DND-41 (cell line): ENCODE data around the gene FAM168A.

ENCODE experiments used
- ATAC-seq: fragments of 200-7000 bp; cut with Tn5 transposase; 3 replicates; pipeline ENCODE4 v1.9.1; 2021; ENCODE audit warnings: low read depth; ENCODE audit not compliant: insufficient read depth
- DNase-seq: peaks from one replicate; pipeline ENCODE4 v3.0.0-alpha.2; 2020
- H2AFZ ChIP-seq: 2 replicates; pipeline ENCODE4 v1.6.0; 2012; ENCODE audit warnings: low read depth, low read length
- H3K27ac ChIP-seq: 2 replicates; pipeline ENCODE4 v1.5.1; 2012; ENCODE audit warnings: low read length, inconsistent platforms
- H3K27me3 ChIP-seq: fragments of 200-600 bp; sonication (generic); 2 replicates; pipeline ENCODE4 v1.6.0; 2012; ENCODE audit warnings: low read length, mild to moderate bottlenecking, inconsistent platforms; ENCODE audit not compliant: insufficient read depth, poor library complexity
- H3K36me3 ChIP-seq: 2 replicates; pipeline ENCODE4 v1.5.1; 2012; ENCODE audit warnings: low read length, inconsistent platforms; ENCODE audit not compliant: insufficient read depth
- H3K4me1 ChIP-seq: 2 replicates; pipeline ENCODE4 v1.5.1; 2012; ENCODE audit warnings: mild to moderate bottlenecking, low read length; ENCODE audit not compliant: insufficient read depth
- H3K4me2 ChIP-seq: 2 replicates; pipeline ENCODE4 v1.6.0; 2012; ENCODE audit warnings: mild to moderate bottlenecking, moderate library complexity, low read length, inconsistent platforms; ENCODE audit not compliant: insufficient read depth
- H3K4me3 ChIP-seq, 2 experiments: fragments of 200-600 bp in 1 of 2; shearing (Covaris generic) in 1 of 2; 2 replicates each; pipeline ENCODE4 v1.5.1; 2012 to 2016; ENCODE audit warnings: inconsistent platforms in 2 of 2, low read length in 2 of 2, mild to moderate bottlenecking in 2 of 2, low read depth in 1 of 2, moderate library complexity in 1 of 2
- H3K79me2 ChIP-seq: 2 replicates; pipeline ENCODE4 v1.6.0; 2012; ENCODE audit warnings: low read length, inconsistent platforms; ENCODE audit not compliant: insufficient read depth
- H3K9ac ChIP-seq: 2 replicates; pipeline ENCODE4 v1.6.0; 2012; ENCODE audit warnings: low read depth, mild to moderate bottlenecking, inconsistent platforms, low read length, moderate library complexity
- H3K9me3 ChIP-seq: 2 replicates; pipeline ENCODE4 v1.5.1; 2012; ENCODE audit warnings: low read length, moderate library complexity, mild to moderate bottlenecking, inconsistent platforms; ENCODE audit not compliant: insufficient read depth, severe bottlenecking
- H4K20me1 ChIP-seq: 2 replicates; pipeline ENCODE4 v1.6.0; 2012; ENCODE audit warnings: low read length; ENCODE audit not compliant: insufficient read depth
- EZH2 ChIP-seq: IDR thresholded peaks from 3 replicates; pipeline ENCODE4 v1.6.1; 2012; ENCODE audit warnings: borderline replicate concordance, low read depth, mild to moderate bottlenecking, moderate library complexity, low read length, inconsistent platforms; ENCODE audit not compliant: severe bottlenecking
- TF ChIP-seq, protein P1 (sequence below): IDR thresholded peaks from 2 replicates; pipeline ENCODE4 v1.5.1; 2012; ENCODE audit warnings: borderline replicate concordance, low read length, moderate library complexity, mild to moderate bottlenecking; ENCODE audit not compliant: poor library complexity, severe bottlenecking; ENCODE audit errors: extremely low read depth

Gene FAM168A

DNA sequence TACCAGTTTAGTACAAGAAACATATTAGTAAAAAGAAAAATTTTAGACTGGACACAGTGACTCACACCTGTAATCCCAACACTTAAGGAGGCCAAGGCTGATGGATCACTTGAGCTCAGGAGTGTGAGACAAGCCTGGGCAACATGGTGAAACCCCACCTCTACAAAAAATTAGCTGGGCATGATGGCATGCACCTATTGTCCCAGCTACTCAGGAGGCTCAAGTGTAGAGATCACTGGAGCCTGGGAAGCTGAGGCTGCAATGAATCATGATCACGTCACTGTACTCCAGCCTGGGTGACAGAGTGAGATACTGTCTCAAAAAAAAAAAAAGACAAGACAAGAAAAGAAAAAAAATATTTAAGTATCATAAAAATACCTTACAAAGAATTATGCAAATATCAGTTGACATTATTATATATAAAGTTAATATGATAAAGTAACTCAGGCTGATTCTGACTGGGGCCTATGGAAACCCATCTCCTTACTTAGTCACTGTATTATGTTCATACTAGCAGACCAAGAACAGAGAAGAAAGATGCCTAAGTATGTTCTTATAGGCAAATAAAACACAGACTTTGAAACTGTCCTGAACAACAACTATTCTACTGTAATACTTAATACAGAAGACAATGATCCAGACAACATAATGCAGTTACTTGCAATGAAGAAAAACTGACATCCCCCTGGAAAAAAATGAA, 27.3 kb downstream of the FAM168A start:
- no peak overlapping the region for H3K4me3 ChIP-seq
- H3K79me2 ChIP-seq, result peaks cover 26% of the 10 kb centered on the region
- ATAC-seq (no peak), DNase-seq (no peak)
- H3K4me1 ChIP-seq, result no peaks in the 10 kb centered on the region
- no peak overlapping the region for H3K27ac ChIP-seq
- 0 out of 2 replicates have a peak, but pooled peaks cover 2% of the 10 kb centered on the region for H4K20me1 ChIP-seq
- no peaks in the 10 kb centered on the region for H3K9me3 ChIP-seq
- no peak overlapping the region for H3K9ac ChIP-seq
- TF ChIP-seq, protein P1, sequence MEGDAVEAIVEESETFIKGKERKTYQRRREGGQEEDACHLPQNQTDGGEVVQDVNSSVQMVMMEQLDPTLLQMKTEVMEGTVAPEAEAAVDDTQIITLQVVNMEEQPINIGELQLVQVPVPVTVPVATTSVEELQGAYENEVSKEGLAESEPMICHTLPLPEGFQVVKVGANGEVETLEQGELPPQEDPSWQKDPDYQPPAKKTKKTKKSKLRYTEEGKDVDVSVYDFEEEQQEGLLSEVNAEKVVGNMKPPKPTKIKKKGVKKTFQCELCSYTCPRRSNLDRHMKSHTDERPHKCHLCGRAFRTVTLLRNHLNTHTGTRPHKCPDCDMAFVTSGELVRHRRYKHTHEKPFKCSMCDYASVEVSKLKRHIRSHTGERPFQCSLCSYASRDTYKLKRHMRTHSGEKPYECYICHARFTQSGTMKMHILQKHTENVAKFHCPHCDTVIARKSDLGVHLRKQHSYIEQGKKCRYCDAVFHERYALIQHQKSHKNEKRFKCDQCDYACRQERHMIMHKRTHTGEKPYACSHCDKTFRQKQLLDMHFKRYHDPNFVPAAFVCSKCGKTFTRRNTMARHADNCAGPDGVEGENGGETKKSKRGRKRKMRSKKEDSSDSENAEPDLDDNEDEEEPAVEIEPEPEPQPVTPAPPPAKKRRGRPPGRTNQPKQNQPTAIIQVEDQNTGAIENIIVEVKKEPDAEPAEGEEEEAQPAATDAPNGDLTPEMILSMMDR, result no peak
- TF ChIP-seq EZH2, result no peak
- H3K27me3 ChIP-seq, result no peaks in the 10 kb centered on the region
- H2AFZ ChIP-seq, result no peak overlapping the region
- no peak overlapping the region for H3K4me2 ChIP-seq
- peaks cover 12% of the 10 kb centered on the region; the same call in 1 of the 2 replicates for H3K36me3 ChIP-seq

DNA sequence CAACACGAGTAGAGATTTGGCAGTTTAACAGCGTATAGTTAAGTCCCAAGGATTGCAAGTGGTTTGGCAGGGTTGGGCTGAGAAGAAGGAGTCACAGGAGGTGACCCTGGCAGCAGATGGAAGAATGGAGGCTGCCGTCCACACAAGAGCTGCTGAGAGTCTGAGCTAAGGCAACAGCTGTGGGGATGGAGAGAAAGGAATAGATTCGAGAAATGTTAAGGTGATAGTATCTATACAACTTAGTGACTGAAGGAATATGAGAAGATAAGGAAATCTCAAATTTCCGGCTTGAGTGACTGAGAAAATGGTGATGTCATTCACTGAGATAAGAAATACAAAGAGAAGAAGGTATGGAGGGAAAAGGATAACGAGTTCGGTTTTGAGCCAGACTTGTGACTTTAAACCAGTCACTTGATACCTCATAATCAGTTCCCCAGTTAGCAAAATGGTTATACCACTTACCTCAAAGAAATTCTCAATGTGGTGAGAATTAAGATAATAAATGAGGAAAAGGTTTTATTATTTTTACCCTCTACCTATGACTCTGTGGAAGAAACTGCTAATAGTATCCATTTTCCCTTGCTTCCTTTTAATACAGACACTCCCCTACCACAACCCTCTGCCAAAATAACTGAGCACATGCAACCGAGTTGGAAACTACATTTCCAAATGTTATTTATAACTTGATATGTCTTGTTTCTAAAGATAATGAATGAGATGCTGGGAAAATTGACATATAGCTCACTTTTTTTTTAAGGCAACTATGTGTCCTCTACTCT, 30.7 kb downstream of the FAM168A start:
- H3K27me3 ChIP-seq, result no peaks in the 10 kb centered on the region
- no peaks in the 10 kb centered on the region for H3K9me3 ChIP-seq
- H3K9ac ChIP-seq, result no peak overlapping the region
- no peak overlapping the region for H3K27ac ChIP-seq
- peaks cover 2% of the 10 kb centered on the region; the same call in 1 of the 2 replicates for H4K20me1 ChIP-seq
- no peak overlapping the region for H3K4me2 ChIP-seq
- no peaks in the 10 kb centered on the region for H3K4me1 ChIP-seq
- no peak for DNase-seq
- TF ChIP-seq EZH2, result no peak
- TF ChIP-seq, protein P1, result no peak
- ATAC-seq, result no peak
- peaks cover 17% of the 10 kb centered on the region for H3K79me2 ChIP-seq
- no peak overlapping the region for H3K4me3 ChIP-seq
- H2AFZ ChIP-seq, result no peak overlapping the region
- H3K36me3 ChIP-seq, result peaks cover 3% of the 10 kb centered on the region; the same call in 1 of the 2 replicates

DNA sequence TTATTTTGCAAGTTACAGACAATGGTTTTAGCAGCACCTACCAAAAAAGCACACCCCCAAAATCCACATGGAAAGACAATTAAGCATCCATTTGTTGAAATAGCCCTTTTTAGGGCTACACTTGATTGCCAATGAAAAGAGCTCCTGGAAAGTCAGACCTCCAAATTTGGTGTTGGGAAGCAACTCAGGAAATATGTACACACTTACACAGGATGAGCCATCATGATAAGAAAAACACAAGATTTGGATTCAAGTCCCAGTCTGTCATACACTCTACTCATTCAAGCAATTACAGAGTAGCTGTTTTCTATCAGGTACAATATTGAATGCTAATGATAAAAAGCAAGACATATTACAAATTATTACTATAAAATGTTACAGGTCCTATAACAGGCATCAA, 31.5 kb downstream of the FAM168A start:
- H3K27me3 ChIP-seq, result no peaks in the 10 kb centered on the region

More for the DNA sequence above, 31.5 kb downstream of the FAM168A start:
- H2AFZ ChIP-seq, result no peak overlapping the region
- no peak overlapping the region for H3K4me3 ChIP-seq
- TF ChIP-seq EZH2, result no peak
- TF ChIP-seq, protein P1, result no peak
- H4K20me1 ChIP-seq, result peaks cover 2% of the 10 kb centered on the region; the same call in 1 of the 2 replicates
- H3K9ac ChIP-seq, result no peak overlapping the region
- no peak for ATAC-seq
- H3K4me2 ChIP-seq, result no peak overlapping the region
- no peaks in the 10 kb centered on the region for H3K9me3 ChIP-seq
- no peaks in the 10 kb centered on the region for H3K4me1 ChIP-seq
- no peak overlapping the region for H3K27ac ChIP-seq
- H3K36me3 ChIP-seq, result peaks cover 3% of the 10 kb centered on the region; the same call in 1 of the 2 replicates
- DNase-seq, result no peak
- peaks cover 17% of the 10 kb centered on the region for H3K79me2 ChIP-seq
